HAP-1 (cell line): ENCODE data around the gene IGFBPL1.
A peak's percentile ranks its signal among the peaks of the same experiment; 100 is the strongest.

Source experiments
- DNase-seq, 2 experiments: peaks; one replicate each; pipeline ENCODE4 v3.0.0-alpha.2; 2016 to 2020; ENCODE audit warnings: low spot score in 2 of 2
- H3K27me3 ChIP-seq: fragments of 250-450 bp; sonication (Bioruptor Pico); 2 replicates; pipeline ENCODE4 v1.5.1; 2020; ENCODE audit warnings: low read depth, mild to moderate bottlenecking, moderate library complexity
- H3K36me3 ChIP-seq: fragments of 250-450 bp; sonication (Bioruptor Pico); replicated peaks from 2 replicates; pipeline ENCODE4 v1.5.1; 2020; ENCODE audit warnings: mild to moderate bottlenecking
- H3K4me1 ChIP-seq: fragments of 250-450 bp; sonication (Bioruptor Pico); 2 replicates; pipeline ENCODE4 v1.5.1; 2020; ENCODE audit warnings: mild to moderate bottlenecking
- H3K4me3 ChIP-seq: fragments of 250-450 bp; sonication (Bioruptor Pico); 2 replicates; pipeline ENCODE4 v1.5.1; 2020; ENCODE audit warnings: mild to moderate bottlenecking, moderate library complexity
- H3K9me3 ChIP-seq: fragments of 250-450 bp; sonication (Bioruptor Pico); 2 replicates; pipeline ENCODE4 v1.5.1; 2020; ENCODE audit warnings: mild to moderate bottlenecking, moderate library complexity
- in situ Hi-C: fragments of 300-500 bp; cut with MboI; formaldehyde crosslinking; loops from 3 replicates; pipeline ENCODE4 v1.14.3; 2020; ENCODE audit warnings: low sequenced_read_pairs, inconsistent platforms, mixed read lengths

The IGFBPL1 gene

DNA sequence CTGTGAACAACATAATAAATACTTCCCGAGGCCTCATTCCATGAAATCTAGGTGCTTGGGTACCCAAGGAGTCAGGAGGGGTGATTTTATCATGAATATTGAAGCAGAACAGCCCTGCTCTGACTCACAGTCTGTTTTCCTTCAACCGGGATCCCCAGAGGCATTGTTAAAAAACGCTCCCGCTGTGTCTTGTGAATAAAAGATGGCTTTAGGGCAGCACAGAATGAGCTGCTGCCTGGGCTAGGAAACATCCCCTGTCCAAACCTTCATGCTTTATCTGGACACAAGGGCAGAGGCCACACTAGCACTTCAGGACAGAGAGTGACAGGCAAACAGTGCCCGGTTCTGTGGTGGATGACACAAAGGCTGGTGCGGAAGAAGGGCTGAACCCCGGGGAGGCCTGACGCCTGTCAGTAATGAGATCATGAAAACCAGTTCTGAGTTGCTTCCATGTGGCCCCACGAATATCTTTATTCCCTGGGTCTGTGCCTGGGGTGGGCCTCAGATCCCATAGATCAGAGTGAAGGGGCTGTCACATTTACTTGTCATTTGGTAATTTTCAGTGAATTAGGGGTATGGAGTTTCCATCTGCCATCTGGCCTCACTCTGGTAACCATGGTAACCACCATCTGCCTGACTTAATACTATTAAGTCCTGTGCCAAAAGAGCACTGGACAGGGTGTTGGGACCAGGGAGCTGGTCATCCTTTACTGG, 2.6 kb downstream of the IGFBPL1 start:
- Histone ChIP-seq H3K27me3 (no peaks in the 10 kb centered on the region), H3K9me3 (no peaks in the 10 kb centered on the region), H3K36me3 (no peaks in the 10 kb centered on the region), H3K4me1 (peaks cover 24% of the 10 kb centered on the region), H3K4me3 (no peak overlapping the region)
- peak; percentile 71 to 73 for DNase-seq
- in situ Hi-C loops: no loop called here

DNA sequence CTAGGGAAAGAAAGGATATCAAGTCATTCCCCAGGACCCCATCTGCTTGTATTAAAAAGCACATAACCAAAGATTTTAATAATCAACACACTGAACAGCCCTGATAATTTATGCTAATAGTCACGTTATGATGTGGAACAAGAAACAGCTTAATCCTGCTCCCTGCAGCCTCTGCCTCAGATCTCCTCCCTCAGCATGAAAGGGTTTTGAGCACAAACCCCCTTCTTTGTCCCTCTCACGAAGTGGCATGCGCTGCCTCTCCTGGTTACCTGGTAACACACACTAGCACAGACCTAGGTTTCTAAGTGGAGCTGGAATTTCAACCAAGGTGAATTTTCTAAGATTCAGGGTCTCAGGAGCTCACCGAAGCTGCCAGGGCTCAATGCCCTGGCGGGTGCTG, 5.1 kb downstream of the IGFBPL1 start:
- in situ Hi-C loops: no loop called here

DNA sequence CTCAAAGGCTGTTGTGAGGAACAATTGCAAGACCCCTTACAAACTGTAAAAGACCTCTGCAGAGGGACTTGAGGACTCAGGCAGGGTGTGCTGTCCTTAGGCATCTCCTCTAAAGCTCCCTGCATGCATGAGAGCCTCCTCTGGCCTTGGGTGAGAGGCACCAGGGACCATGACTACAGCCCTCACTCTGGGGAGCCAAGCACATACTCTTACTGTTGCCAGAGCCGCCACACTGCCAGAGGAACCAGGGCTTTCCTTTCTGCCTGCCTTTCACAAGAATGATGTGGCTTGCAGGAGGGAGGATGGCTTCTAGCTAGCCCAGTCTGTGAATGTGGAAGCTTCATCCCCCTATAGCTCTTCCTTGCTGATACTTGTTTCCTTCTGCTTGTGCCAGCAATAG, 5.9 kb downstream of the IGFBPL1 start:
- in situ Hi-C loops: no loop called here
- Histone ChIP-seq H3K36me3 (no peaks in the 10 kb centered on the region), H3K4me3 (no peak overlapping the region), H3K27me3 (no peaks in the 10 kb centered on the region), H3K9me3 (no peaks in the 10 kb centered on the region), H3K4me1 (peaks cover 20% of the 10 kb centered on the region)
- DNase-seq: no peak

More for the DNA sequence above, 5.1 kb downstream of the IGFBPL1 start:
- H3K4me3 ChIP-seq: no peak overlapping the region
- H3K9me3 ChIP-seq: no peaks in the 10 kb centered on the region
- H3K4me1 ChIP-seq: peaks cover 24% of the 10 kb centered on the region
- no peak for DNase-seq
- H3K27me3 ChIP-seq: no peaks in the 10 kb centered on the region
- no peaks in the 10 kb centered on the region for H3K36me3 ChIP-seq

DNA sequence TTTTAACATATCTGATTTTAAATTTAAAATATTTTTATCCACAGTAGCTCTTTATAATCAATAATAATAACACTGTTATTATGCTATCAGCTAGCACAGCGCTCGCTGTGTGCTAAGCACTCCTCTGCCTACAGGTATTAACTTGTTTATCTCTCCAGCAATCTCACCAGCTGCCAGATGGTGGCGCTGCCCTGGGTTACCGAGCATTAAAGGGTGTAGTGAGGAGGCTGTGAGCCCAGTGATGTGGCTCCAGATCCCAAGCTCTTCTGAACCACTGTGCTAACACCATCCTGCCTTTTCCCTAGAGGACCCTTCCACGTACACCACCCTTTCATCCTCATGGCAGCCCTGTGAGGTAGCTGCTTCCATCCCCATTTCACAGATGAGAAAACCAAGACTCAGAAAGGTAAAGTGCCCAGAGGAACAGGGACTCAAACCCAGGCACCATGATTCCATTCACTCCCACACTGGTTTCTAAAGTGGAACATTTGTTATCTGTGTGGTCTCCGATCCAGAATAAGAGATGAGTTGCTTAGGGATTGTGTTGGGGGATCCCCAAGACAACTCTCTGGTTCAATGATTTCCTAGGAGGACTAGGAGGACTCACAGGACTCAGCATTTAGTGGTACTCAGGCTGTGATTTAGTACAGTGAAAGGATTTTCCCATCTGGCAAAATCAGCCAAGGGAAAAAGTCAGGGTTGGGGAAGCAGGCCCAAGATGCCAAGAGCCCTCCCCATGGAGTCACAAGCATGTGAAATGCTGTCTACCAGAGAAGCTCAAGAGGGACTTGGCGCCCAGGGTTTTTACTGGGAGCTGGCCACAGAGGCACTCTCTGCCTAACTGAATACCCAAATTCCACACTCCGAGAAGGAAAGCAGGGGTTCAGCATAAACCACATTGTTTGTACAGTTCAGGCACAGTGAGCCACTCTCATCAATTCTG, 7.0 kb downstream of the IGFBPL1 start:
- peak; percentile 24 to 85 for DNase-seq
- in situ Hi-C loops: no loop called here
- H3K27me3 ChIP-seq: no peaks in the 10 kb centered on the region
- H3K36me3 ChIP-seq: no peaks in the 10 kb centered on the region
- H3K4me3 ChIP-seq: no peak overlapping the region
- peaks cover 11% of the 10 kb centered on the region for H3K4me1 ChIP-seq
- no peaks in the 10 kb centered on the region for H3K9me3 ChIP-seq

DNA sequence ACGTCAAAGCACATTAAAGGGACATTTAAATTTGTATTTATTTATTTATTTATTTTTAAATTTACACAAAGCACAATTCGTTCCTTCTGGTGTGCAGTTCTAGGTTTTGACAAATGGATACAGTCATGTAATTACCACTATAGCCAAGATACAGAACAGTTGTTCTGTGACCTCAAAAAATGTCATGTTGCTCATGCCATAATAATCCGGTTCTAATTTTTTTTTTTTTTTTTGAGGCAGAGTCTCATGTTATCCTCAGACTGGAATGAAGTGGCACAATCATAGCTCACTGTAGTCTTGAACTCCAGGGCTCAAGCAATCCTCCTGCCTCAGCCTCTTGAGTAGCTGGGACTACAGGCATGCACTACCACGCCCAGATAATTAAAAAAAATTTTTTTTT, 7.8 kb downstream of the IGFBPL1 start:
- in situ Hi-C loops: no loop called here
- Histone ChIP-seq H3K4me3 (no peak overlapping the region), H3K9me3 (no peaks in the 10 kb centered on the region), H3K36me3 (no peaks in the 10 kb centered on the region), H3K27me3 (no peaks in the 10 kb centered on the region), H3K4me1 (peaks cover 3% of the 10 kb centered on the region)
- DNase-seq: no peak

DNA sequence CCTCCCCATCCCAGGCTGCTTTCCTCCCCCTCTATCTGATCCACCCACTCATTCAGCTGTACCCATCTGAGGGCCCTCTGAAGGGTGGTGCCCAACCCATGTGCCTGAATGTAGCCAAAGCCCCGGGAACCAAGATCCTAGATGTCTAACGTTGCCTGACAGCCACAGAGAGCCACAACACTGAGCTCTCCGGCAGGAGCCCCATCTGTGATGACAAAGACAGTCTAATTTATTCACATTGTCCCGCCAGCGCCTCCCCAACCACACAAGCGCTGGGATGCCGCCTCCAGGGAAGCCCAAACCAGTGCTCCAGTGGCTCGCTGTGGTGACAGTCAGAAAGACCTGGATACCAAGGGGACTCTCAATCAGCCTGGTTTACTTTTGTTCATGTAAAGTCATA, 8.4 kb downstream of the IGFBPL1 start:
- no peak for DNase-seq
- H3K27me3 ChIP-seq: no peaks in the 10 kb centered on the region
- no peaks in the 10 kb centered on the region for H3K9me3 ChIP-seq
- in situ Hi-C loops: no loop called here
- no peak overlapping the region for H3K4me3 ChIP-seq
- H3K4me1 ChIP-seq: no peaks in the 10 kb centered on the region
- H3K36me3 ChIP-seq: no peaks in the 10 kb centered on the region

DNA sequence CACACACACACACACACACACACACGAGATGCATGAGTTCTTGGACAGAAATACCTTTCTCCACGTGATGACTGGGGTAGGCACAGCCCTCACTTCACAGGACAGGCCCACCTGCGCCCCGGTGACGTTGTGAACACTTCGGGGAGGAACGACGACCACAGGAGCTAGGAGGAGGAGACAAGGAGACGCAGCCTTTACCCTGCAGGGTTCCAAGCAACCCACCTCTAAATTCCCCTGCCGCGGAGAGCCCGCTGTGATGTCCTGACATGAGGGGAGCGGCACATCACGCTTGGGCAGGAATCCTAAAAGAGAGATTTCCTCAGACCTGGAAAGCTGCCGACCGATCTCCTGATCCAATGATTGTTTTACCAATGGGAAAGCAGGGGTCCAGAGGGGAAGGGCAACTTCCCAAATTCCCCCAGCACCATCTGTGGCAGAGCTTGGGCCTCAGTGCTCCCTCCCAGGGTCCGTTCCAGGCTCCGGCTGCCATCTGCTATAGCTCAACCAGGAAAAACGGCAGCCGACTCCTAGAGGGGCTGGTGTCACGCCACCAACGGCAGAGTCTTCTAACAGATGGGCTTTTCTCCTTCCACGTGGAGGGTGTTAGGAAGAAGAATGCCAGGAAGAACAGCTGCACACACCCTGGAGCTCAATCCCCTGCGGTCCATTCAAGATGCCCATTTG, 10.1 kb downstream of the IGFBPL1 start:
- DNase-seq: no peak
- in situ Hi-C loops: no loop called here
- Histone ChIP-seq H3K36me3 (no peaks in the 10 kb centered on the region), H3K27me3 (no peaks in the 10 kb centered on the region), H3K4me3 (no peak overlapping the region), H3K4me1 (no peaks in the 10 kb centered on the region), H3K9me3 (no peaks in the 10 kb centered on the region)

DNA sequence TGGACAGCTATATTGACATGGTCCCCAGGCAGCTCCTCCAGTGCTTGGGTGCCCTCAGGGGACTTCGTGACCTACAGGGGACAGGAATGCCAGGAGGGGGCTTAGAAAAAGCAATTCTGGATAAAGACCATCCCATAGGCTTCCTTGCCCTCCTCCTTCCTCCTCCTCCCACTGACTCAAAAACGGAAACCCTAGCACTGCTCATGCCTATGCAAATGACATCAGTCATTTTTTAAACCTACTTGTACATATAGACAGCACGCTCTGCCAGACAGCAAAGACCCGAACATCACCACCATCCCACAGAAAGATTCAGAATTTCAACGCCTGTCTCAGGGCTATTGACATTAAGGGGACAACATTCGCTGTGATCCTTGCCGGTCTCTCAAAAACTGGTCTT, 11.0 kb downstream of the IGFBPL1 start:
- in situ Hi-C loops: no loop called here
- Histone ChIP-seq H3K9me3 (no peaks in the 10 kb centered on the region), H3K27me3 (no peaks in the 10 kb centered on the region), H3K4me1 (no peaks in the 10 kb centered on the region), H3K4me3 (no peak overlapping the region), H3K36me3 (no peaks in the 10 kb centered on the region)
- DNase-seq: no peak

DNA sequence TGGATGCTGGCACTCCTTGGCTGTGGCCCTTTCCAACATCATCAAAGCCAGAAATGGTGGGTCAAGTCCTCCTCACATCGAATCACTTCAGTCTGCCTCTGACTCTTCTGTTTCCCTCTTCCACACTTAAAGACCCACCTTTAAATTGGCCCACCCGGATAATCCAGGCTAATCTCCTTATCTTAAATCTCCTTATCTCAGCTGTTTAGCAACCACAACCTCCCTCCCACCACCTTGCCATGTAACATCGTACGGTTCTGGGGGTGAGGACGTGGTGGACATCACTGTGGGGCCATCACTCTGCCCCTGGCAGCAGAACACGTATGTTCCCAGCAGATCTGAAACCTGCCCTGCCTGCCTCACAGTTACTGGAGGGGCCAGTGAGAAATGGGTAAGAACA, 11.5 kb downstream of the IGFBPL1 start:
- Histone ChIP-seq H3K27me3 (no peaks in the 10 kb centered on the region), H3K9me3 (no peaks in the 10 kb centered on the region), H3K36me3 (no peaks in the 10 kb centered on the region), H3K4me3 (no peak overlapping the region), H3K4me1 (no peaks in the 10 kb centered on the region)
- DNase-seq: no peak
- in situ Hi-C loops: no loop called here

DNA sequence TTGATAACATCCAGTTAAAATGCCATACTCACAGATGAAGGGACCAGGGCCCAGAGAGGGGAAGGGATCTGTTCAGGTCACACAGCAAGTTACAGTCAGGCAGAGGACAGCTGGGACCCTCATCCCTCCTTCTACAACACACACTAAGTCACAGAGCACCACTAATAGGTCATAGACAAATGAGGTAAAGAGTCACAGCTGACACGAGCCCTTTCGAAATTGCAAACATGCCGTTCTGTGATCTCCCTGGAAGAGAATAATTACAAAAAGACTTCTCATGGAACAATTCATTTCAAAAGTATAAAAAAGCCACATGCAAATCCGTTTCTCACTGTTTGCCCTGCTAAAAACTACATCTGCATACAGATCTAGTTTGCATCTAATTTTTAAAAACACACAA, 15.5 kb downstream of the IGFBPL1 start:
- in situ Hi-C loops: no loop called here
- Histone ChIP-seq H3K9me3 (no peaks in the 10 kb centered on the region), H3K36me3 (no peaks in the 10 kb centered on the region), H3K4me3 (no peak overlapping the region), H3K4me1 (no peaks in the 10 kb centered on the region), H3K27me3 (no peaks in the 10 kb centered on the region; the same call in 1 of the 2 replicates)
- no peak for DNase-seq

DNA sequence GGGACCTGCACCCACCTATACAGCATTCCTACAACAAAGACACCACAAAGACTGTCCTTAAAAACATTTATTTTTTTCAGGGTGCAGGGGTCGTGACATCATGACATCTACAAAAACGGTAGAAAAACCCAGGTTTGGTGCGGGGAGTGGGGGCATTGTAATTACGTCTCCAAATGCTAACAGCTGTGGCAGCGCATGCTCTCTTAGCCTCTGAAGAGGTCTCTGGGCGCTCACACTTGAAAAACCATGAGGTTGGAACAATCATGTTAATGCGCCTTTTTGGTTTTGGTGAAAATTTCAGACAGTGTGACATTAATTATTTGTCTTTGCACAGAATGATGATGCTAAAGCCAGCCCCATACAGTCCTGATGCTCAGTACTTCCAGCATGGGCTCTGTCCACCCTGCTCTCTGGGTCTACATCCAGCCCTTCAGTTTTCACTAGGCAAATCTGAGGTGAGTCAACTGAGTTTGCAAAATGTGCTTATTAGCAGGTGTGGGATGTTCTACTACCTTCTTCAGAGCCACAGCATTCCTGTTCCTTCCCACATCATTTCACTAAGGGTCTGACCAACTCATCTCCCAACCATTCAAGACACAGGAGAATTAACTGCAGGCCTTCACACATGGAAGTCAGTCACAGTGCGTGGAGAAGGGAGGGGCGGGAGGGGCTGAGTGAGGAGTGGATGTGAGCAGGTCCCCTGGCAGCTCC, 17.6 kb downstream of the IGFBPL1 start:
- H3K4me1 ChIP-seq: no peaks in the 10 kb centered on the region
- no peaks in the 10 kb centered on the region for H3K36me3 ChIP-seq
- H3K27me3 ChIP-seq: no peaks in the 10 kb centered on the region; the same call in 1 of the 2 replicates
- no peak for DNase-seq
- in situ Hi-C loops: no loop called here
- no peaks in the 10 kb centered on the region for H3K9me3 ChIP-seq
- no peak overlapping the region for H3K4me3 ChIP-seq

DNA sequence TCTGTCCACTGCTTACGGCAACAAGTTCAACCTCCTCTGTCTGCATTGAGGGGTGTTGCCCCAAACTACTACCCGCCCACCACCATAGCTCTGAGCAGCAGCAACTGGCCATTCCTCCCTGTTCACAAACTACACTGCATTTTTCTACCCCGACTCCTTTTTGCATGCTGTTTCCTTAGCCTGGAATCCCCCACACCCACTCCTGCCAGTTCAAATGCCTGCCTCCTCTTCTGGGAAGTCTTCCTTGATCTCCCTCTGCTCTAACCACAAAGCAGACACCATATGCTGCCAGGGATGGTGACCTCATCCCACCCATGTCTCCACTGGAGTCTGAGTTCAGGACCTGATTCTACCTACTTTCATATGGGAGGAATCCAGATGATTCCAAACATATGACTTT, 18.5 kb downstream of the IGFBPL1 start:
- no peaks in the 10 kb centered on the region; the same call in 1 of the 2 replicates for H3K27me3 ChIP-seq
- H3K4me1 ChIP-seq: no peaks in the 10 kb centered on the region
- H3K36me3 ChIP-seq: no peaks in the 10 kb centered on the region
- H3K4me3 ChIP-seq: no peak overlapping the region
- no peak for DNase-seq
- in situ Hi-C loops: no loop called here
- H3K9me3 ChIP-seq: no peaks in the 10 kb centered on the region

DNA sequence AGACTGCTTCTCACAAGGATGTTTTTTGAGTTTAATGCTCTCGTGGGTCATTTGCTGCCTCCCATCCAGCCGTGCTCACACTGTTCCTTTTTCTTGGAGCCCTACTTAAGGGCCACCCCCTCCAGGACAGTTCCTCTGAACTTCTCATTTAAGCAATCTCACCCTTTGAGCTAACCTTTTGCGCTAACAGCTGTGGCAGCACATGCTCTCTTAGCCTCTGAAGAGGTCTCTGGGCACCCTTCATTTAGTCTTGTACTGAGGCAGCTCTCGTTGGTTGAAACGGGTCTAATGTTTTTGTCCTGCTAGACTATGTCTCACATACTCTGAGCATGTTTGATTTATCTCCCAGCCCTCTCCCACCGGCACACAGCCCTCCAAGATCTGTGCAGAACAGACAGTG, 19.9 kb downstream of the IGFBPL1 start:
- H3K4me1 ChIP-seq: no peaks in the 10 kb centered on the region
- no peaks in the 10 kb centered on the region; the same call in 1 of the 2 replicates for H3K27me3 ChIP-seq
- no peak overlapping the region for H3K4me3 ChIP-seq
- DNase-seq: no peak
- no peaks in the 10 kb centered on the region for H3K36me3 ChIP-seq
- in situ Hi-C loops: no loop called here
- no peaks in the 10 kb centered on the region for H3K9me3 ChIP-seq
